ENCODE measurements around the gene MOBP. TPM values are rescaled to one million over a fixed set of nuclear protein-coding genes. Genes with fewer than 3 reads are reported as not detected.
"Not testable (repeated sequence)": the region's sequence is repeated elsewhere in the genome, so short reads cannot be mapped to it uniquely, and the experiment has no call there.

MOBP gene
- total and polyA plus RNA-seq, 2 donors from 2014 or later = 0.16 TPM; not detected in 1

DNA sequence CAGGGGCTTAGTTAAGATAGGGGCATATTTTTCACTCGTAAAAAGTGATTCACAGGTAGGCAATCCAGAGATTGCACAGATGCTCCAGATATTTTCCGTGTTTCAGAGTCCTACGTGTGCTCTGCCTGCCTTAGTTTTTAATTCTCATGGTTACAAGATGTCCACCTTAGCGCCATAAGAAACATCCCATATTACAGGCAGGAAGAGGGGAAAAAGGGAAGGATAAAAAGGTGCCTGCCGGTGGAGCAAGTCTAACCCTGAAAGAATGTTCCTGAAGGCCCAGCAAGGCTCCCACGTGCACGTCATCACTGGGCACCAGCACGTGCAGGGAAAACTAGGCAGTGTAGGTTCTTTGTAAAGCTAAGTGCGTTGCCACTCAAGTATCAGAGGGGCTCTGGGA, 10.1 kb upstream of the MOBP start:
- TF ChIP-seq CTCF (IDR thresholded peaks at IDR 0.05; ENCODE audit: borderline replicate concordance, extremely low read depth, insufficient read depth) = no peak
- Histone ChIP-seq H3K36me3 (ENCODE audit: control insufficient read depth in 2 of 3, insufficient read depth in 3 of 3, low read length in 3 of 3) (no peaks in the 10 kb centered on the region), H3K27me3 (ENCODE audit: control insufficient read depth, insufficient read depth, low read length) (no peaks in the 10 kb centered on the region), H3K27ac (ENCODE audit: low read depth in 2 of 2, low read length in 2 of 2) (no peak overlapping the region), H3K9me3 (ENCODE audit: control insufficient read depth in 2 of 3, insufficient read depth in 1 of 3, low read length in 3 of 3) (no peaks in the 10 kb centered on the region), H3K4me1 (ENCODE audit: control insufficient read depth in 2 of 3, insufficient read depth in 2 of 3, low read depth in 1 of 3, low read length in 3 of 3) (no peaks in the 10 kb centered on the region), H3K4me3 (ENCODE audit: low read length in 3 of 3) (no peak overlapping the region), H3K9ac (ENCODE audit: low read length in 3 of 3) (no peak overlapping the region)
- FAIRE-seq (no peak), DNase-seq (no peak)
- intact Hi-C loops (cut with DNase I) = no loop called here

- DNase-seq; H3K4me1 ChIP-seq (ENCODE audit: control insufficient read depth in 2 of 3, insufficient read depth in 2 of 3, low read depth in 1 of 3, low read length in 3 of 3); H3K36me3 ChIP-seq (ENCODE audit: control insufficient read depth in 2 of 3, insufficient read depth in 3 of 3, low read length in 3 of 3); H3K27ac ChIP-seq (ENCODE audit: low read depth in 2 of 2, low read length in 2 of 2); H3K9me3 ChIP-seq (ENCODE audit: control insufficient read depth in 2 of 3, insufficient read depth in 1 of 3, low read length in 3 of 3); intact Hi-C loops (cut with DNase I); FAIRE-seq; H3K4me3 ChIP-seq (ENCODE audit: low read length in 3 of 3); H3K9ac ChIP-seq (ENCODE audit: low read length in 3 of 3); H3K27me3 ChIP-seq (ENCODE audit: control insufficient read depth, insufficient read depth, low read length): not testable (repeated sequence)
These were observed 8.9 kb upstream of the MOBP start for GRCh38 chr3:39458579-39458978.

- no peaks in the 10 kb centered on the region for H3K36me3 ChIP-seq (ENCODE audit: control insufficient read depth in 2 of 3, insufficient read depth in 3 of 3, low read length in 3 of 3)
- FAIRE-seq (no peak), DNase-seq (no peak)
- intact Hi-C loops (cut with DNase I) = no loop called here
- no peaks in the 10 kb centered on the region for H3K9me3 ChIP-seq (ENCODE audit: control insufficient read depth in 2 of 3, insufficient read depth in 1 of 3, low read length in 3 of 3)
- H3K4me3 ChIP-seq (ENCODE audit: low read length in 3 of 3) = no peak overlapping the region
- no peak overlapping the region for H3K27ac ChIP-seq (ENCODE audit: low read depth in 2 of 2, low read length in 2 of 2)
- no peaks in the 10 kb centered on the region for H3K4me1 ChIP-seq (ENCODE audit: control insufficient read depth in 2 of 3, insufficient read depth in 2 of 3, low read depth in 1 of 3, low read length in 3 of 3)
- no peaks in the 10 kb centered on the region for H3K27me3 ChIP-seq (ENCODE audit: control insufficient read depth, insufficient read depth, low read length)
- TF ChIP-seq CTCF (IDR thresholded peaks at IDR 0.05; ENCODE audit: borderline replicate concordance, extremely low read depth, insufficient read depth) = no peak
- no peak overlapping the region for H3K9ac ChIP-seq (ENCODE audit: low read length in 3 of 3)
These were observed 6.8 kb upstream of the MOBP start for GRCh38 chr3:39460677-39461076.

DNA sequence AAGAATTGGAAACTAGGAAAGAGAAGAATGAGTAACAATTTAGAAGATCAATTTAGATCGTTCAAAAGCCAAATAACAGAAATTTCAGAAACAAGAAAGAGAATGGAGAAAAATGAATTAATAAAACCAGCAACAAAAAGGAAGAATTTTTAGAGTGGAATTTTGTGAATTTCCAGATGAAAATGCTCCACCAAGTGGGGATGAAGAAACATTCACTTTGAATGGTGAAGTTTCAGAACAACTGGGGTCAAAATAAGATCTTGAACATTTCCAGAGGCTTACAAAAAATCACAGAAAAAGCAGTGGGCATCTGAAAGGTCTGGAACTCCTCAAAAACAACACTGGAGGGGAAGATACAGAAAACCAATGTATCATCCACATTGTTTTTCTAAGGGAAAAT, 4.2 kb upstream of the MOBP start:
- H3K4me1 ChIP-seq (ENCODE audit: control insufficient read depth in 2 of 3, insufficient read depth in 2 of 3, low read depth in 1 of 3, low read length in 3 of 3) = no peaks in the 10 kb centered on the region
- H3K4me3 ChIP-seq (ENCODE audit: low read length in 3 of 3) = no peak overlapping the region
- TF ChIP-seq CTCF (IDR thresholded peaks at IDR 0.05; ENCODE audit: borderline replicate concordance, extremely low read depth, insufficient read depth) = no peak
- H3K9ac ChIP-seq (ENCODE audit: low read length in 3 of 3) = no peak overlapping the region
- no peaks in the 10 kb centered on the region for H3K27me3 ChIP-seq (ENCODE audit: control insufficient read depth, insufficient read depth, low read length)
- FAIRE-seq = no peak
- intact Hi-C loops (cut with DNase I) = no loop called here
- no peak for DNase-seq
- H3K36me3 ChIP-seq (ENCODE audit: control insufficient read depth in 2 of 3, insufficient read depth in 3 of 3, low read length in 3 of 3) = no peaks in the 10 kb centered on the region
- no peaks in the 10 kb centered on the region for H3K9me3 ChIP-seq (ENCODE audit: control insufficient read depth in 2 of 3, insufficient read depth in 1 of 3, low read length in 3 of 3)
- no peak overlapping the region for H3K27ac ChIP-seq (ENCODE audit: low read depth in 2 of 2, low read length in 2 of 2)
